H1 (cell line): ENCODE data around the gene VSX2.

ENCODE experiments used
- CBX5 ChIP-seq: fragments of 300-800, 300-1000 bp; sonication (generic); IDR thresholded peaks from 2 replicates; pipeline ENCODE4 v1.7.1; 2016; ENCODE audit warnings: antibody characterized with exemption, low read length, low read depth
- GABPA ChIP-seq: IDR thresholded peaks from 2 replicates; pipeline ENCODE4 v1.6.1; 2011; ENCODE audit warnings: mild to moderate bottlenecking, low read length, moderate library complexity, borderline replicate concordance; ENCODE audit not compliant: insufficient read depth
- JUN ChIP-seq: IDR thresholded peaks from 2 replicates; pipeline ENCODE4 v1.6.1; 2011; ENCODE audit warnings: low read depth, mild to moderate bottlenecking, improper control_type of control experiment, low read length
- JUND ChIP-seq: IDR thresholded peaks from 2 replicates; pipeline ENCODE4 v1.6.1; 2011; ENCODE audit warnings: mild to moderate bottlenecking, improper control_type of control experiment, low read length
- KDM5A ChIP-seq: fragments of 200-600 bp; IDR thresholded peaks from 2 replicates; pipeline ENCODE4 v1.7.1; 2012; ENCODE audit warnings: mild to moderate bottlenecking, low read length, inconsistent platforms, mixed read lengths
- POLR2A ChIP-seq, 2 experiments: IDR thresholded peaks; 1 replicate in 1 of 2; 2 replicates in 1 of 2; pipeline ENCODE4 v1.6.1; 2011; ENCODE audit warnings: low read depth in 2 of 2, low read length in 2 of 2, mild to moderate bottlenecking in 2 of 2; ENCODE audit errors: control extremely low read depth in 1 of 2
- POLR2AphosphoS5 ChIP-seq: IDR thresholded peaks from 2 replicates; pipeline ENCODE4 v1.6.1; 2011; ENCODE audit warnings: low read depth, low read length
- RNF2 ChIP-seq: fragments of 200-900, 300-1000 bp; sonication (generic); IDR thresholded peaks from 2 replicates; pipeline ENCODE4 v1.7.1; 2016; ENCODE audit warnings: borderline replicate concordance, low read depth, mild to moderate bottlenecking, antibody characterized with exemption, low read length; ENCODE audit not compliant: poor library complexity, severe bottlenecking; ENCODE audit errors: missing control alignments
- TAF1 ChIP-seq: IDR thresholded peaks from 2 replicates; pipeline ENCODE4 v1.6.1; 2011; ENCODE audit warnings: mild to moderate bottlenecking, low read depth, low read length
- TF ChIP-seq, protein P1 (sequence below), 3 experiments: IDR thresholded peaks; 1 replicate in 2 of 3; 2 replicates in 1 of 3; pipeline versions ENCODE4 v1.5.1 to v1.6.1; 2011; ENCODE audit warnings: low read length in 3 of 3, mild to moderate bottlenecking in 3 of 3, inconsistent platforms in 2 of 3, low read depth in 1 of 3, moderate library complexity in 1 of 3; ENCODE audit not compliant: insufficient read depth in 1 of 3; ENCODE audit errors: control extremely low read depth in 1 of 3
- TF ChIP-seq, protein P2 (sequence below): IDR thresholded peaks from 2 replicates; pipeline ENCODE4 v1.6.1; 2011; ENCODE audit warnings: low read length, improper control_type of control experiment

DNA sequence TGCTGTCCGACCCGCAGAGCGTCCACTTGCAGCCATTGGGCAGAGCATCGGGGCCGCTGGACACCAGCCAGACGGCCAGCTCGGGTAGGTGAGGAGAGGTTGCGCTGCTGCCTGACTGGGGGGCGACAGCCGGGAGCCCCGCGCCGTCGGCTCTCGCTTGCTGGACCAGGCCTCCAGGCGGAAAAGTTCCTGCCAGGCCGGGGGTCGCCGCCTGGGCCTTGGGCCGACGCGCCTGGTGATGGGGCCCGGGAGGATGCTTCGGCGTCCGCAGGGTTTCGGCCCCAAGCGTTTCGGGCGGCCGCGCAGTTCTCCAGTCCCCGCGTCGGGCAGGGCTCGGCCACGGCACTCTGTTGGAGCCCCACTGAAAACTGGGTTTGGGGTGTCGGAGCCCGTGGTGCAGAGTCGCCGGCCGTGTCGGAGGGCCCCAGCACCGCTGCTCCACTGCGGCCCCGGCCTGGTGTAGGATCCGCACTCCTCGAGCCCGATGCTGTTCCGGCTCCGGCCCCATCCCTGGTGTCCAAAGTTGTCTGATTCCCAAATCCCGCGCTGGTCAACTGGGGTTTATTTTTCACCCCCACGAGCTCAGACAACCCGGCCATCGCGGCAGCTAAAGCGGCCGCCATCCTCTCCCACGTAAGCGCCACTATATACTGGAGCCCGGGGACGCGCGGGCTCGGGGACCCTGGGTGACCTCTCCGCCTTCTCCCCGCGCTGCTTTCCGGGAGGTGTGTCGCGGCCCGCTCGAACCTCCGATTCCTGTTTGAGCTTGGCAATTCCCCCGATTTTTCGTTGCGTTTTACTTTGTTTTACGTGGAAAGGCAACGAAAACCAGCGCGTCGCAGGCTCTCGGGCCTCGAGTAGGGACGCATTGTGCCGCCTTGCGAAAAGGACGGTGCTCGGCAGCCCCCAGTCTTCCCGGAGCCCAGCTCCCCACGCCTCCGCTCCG, 872 bp downstream of the VSX2 start:
- TF ChIP-seq, protein P1, sequence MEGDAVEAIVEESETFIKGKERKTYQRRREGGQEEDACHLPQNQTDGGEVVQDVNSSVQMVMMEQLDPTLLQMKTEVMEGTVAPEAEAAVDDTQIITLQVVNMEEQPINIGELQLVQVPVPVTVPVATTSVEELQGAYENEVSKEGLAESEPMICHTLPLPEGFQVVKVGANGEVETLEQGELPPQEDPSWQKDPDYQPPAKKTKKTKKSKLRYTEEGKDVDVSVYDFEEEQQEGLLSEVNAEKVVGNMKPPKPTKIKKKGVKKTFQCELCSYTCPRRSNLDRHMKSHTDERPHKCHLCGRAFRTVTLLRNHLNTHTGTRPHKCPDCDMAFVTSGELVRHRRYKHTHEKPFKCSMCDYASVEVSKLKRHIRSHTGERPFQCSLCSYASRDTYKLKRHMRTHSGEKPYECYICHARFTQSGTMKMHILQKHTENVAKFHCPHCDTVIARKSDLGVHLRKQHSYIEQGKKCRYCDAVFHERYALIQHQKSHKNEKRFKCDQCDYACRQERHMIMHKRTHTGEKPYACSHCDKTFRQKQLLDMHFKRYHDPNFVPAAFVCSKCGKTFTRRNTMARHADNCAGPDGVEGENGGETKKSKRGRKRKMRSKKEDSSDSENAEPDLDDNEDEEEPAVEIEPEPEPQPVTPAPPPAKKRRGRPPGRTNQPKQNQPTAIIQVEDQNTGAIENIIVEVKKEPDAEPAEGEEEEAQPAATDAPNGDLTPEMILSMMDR (IDR thresholded peaks at IDR 0.05; ENCODE audit: control extremely low read depth in 1 of 3, insufficient read depth in 1 of 3, low read depth in 1 of 3, low read length in 3 of 3): no peak
- TF ChIP-seq TAF1 (no peak), KDM5A (no peak), CBX5 (no peak), JUND (no peak), RNF2 (no peak), JUN (no peak), POLR2A (IDR thresholded peaks at IDR 0.05; ENCODE audit: control extremely low read depth in 1 of 2, low read depth in 2 of 2, low read length in 2 of 2) (no peak), GABPA (0 out of 2 replicates have a peak, but pooled peaks have one; percentile 47), POLR2AphosphoS5 (no peak)
- TF ChIP-seq, protein P2, sequence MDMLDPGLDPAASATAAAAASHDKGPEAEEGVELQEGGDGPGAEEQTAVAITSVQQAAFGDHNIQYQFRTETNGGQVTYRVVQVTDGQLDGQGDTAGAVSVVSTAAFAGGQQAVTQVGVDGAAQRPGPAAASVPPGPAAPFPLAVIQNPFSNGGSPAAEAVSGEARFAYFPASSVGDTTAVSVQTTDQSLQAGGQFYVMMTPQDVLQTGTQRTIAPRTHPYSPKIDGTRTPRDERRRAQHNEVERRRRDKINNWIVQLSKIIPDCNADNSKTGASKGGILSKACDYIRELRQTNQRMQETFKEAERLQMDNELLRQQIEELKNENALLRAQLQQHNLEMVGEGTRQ: no peak
